LNCAP (cell line): ENCODE data around the gene KCNJ10.

ENCODE experiments used
- TF ChIP-seq, protein P1 (sequence below): fragments of 450-650 bp; IDR thresholded peaks from 2 replicates; pipeline ENCODE4 v1.5.1; 2017; ENCODE audit warnings: mild to moderate bottlenecking

The KCNJ10 gene

GRCh38 chr1:159978107-159978398 lies 91.9 kb downstream of the KCNJ10 start:
- TF ChIP-seq, protein P1, sequence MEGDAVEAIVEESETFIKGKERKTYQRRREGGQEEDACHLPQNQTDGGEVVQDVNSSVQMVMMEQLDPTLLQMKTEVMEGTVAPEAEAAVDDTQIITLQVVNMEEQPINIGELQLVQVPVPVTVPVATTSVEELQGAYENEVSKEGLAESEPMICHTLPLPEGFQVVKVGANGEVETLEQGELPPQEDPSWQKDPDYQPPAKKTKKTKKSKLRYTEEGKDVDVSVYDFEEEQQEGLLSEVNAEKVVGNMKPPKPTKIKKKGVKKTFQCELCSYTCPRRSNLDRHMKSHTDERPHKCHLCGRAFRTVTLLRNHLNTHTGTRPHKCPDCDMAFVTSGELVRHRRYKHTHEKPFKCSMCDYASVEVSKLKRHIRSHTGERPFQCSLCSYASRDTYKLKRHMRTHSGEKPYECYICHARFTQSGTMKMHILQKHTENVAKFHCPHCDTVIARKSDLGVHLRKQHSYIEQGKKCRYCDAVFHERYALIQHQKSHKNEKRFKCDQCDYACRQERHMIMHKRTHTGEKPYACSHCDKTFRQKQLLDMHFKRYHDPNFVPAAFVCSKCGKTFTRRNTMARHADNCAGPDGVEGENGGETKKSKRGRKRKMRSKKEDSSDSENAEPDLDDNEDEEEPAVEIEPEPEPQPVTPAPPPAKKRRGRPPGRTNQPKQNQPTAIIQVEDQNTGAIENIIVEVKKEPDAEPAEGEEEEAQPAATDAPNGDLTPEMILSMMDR = no peak

DNA sequence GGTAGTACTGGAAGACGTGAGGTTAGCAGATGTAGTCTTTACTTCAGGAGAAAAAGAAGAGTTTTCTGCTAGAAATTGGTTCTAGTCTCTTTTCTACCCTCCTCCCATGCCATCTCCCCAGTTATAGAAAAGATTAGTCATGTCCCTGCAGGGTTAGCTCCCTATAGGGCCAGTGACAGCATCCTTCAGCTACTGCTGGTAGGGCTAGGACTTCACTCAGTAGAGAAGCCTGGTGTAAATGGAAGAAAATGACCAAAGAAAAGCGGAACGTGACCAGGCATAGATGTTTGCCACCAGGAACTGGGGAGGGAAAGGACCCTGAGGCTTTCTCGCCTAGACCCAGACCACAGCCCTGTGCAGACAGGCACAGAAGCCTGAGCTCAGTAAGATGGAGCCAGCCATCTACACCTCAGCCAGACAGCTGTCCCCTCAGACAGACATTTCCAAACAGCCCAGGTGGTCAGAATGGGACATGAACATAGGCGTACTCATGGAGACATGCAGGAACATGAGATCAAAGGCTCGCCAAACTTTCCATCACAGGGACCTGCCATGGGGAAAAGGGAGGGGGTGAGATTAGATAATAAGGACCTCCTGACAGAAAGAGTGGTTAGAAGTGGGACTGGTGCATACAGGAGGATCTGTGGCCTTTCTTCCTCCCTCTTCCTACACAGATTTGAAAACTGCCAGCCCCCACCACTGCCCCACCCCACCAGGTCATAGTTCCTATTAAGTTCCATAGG lies 92.4 kb downstream of the KCNJ10 start:
- TF ChIP-seq, protein P1 = no peak

DNA sequence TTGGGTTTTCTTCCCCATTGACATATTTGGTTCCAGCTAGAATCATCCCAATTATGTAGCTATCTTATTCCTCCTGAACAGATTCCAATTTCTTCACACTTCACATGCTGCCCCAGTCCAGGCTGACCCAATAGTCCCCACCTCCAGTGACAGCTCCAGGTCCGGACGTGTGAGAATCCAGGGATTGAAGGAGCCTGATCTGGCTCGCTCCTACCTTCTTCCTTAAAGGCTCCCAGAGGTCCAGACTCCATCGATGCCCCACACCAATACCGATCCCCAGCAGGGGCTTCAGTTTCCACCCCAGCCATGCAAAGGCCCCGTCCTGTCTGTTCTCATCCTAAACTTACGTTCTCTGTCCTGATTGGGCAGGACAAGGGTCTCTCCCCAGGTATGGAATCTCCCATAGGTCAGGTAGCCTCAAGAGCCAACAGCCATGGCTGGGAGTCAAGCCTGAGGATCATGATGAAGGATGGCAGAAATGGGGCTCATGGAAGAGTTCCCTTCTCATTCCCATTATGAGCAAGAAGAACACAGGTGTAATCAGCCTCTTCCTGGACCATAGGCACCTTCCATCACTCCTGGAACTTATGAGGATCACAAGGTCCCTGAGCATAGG lies 95.5 kb downstream of the KCNJ10 start:
- TF ChIP-seq, protein P1 = no peak

DNA sequence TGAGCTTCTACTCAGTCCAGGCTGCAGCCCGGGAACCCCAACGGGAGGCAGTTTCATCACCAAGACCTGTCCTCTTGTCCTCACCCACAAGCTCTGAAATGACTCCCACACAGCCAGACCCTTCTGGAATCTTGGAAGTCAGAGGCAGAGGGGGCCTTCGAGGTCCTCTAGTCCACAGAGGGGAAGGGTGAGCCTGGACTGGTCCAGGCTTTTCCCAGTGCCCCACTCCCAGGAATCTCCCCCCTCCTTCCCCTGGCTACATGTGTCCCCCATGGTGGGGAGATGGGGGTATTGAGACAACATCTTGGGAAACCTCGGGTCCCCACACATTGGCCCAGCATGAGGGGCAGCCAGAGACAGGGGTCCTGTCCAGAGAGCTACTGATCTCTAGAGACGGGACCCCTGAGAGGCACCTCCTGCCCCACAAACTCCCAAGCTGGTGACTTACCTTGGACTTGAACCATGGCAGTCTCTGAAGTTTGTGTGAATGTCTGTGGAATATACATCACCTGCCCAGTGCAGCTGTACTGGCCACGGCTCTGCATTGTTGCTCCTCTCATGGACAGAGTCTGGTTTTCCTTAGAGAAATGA lies 96.5 kb downstream of the KCNJ10 start:
- TF ChIP-seq, protein P1 = no peak

GRCh38 chr1:159972443-159973205 lies 97.3 kb downstream of the KCNJ10 start:
- TF ChIP-seq, protein P1 = no peak

- TF ChIP-seq, protein P1 = no peak
Observed at GRCh38 chr1:159970932-159971342, 99.0 kb downstream of the KCNJ10 start.

- TF ChIP-seq, protein P1 = no peak
Observed at GRCh38 chr1:159968901-159969300, 101.1 kb downstream of the KCNJ10 start.
